ENCODE results near the gene RNF19B.
A peak's percentile ranks its signal among the peaks of the same experiment; 100 is the strongest.

RNF19B gene, protein sequence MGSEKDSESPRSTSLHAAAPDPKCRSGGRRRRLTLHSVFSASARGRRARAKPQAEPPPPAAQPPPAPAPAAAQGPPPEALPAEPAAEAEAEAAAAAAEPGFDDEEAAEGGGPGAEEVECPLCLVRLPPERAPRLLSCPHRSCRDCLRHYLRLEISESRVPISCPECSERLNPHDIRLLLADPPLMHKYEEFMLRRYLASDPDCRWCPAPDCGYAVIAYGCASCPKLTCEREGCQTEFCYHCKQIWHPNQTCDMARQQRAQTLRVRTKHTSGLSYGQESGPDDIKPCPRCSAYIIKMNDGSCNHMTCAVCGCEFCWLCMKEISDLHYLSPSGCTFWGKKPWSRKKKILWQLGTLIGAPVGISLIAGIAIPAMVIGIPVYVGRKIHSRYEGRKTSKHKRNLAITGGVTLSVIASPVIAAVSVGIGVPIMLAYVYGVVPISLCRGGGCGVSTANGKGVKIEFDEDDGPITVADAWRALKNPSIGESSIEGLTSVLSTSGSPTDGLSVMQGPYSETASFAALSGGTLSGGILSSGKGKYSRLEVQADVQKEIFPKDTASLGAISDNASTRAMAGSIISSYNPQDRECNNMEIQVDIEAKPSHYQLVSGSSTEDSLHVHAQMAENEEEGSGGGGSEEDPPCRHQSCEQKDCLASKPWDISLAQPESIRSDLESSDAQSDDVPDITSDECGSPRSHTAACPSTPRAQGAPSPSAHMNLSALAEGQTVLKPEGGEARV

GRCh38 chr1:32964461-32965250, at the start of gene RNF19B:
Gene RNF19B, minus strand, starts transcription at chr1:32964809. Its CDS starts 124 bp downstream, at chr1:32964685.
- Histone ChIP-seq H3K79me2 (ENCODE audit: low read length) (peaks cover 36% of the 10 kb centered on the region), H2AFZ (ENCODE audit: low read length) (peak within 1 kb of the TSS; percentile 71), H3K27me3 (replicated peaks; ENCODE audit: insufficient read depth, low read length) (no peaks in the 10 kb centered on the region), H3K4me2 (ENCODE audit: low read depth, low read length) (peak within 1 kb of the TSS; percentile 69), H3K4me3 (ENCODE audit: low read length) (peak within 1 kb of the TSS; percentile 81), H3K27ac (ENCODE audit: low read length) (peak within 1 kb of the TSS; percentile 53; the same call in 1 of the 2 replicates), H3F3A (ENCODE audit: insufficient read depth, low read length) (peaks cover 14% of the 10 kb centered on the region), H3K9ac (ENCODE audit: low read length) (peak within 1 kb of the TSS; percentile 52; the same call in 1 of the 2 replicates), H3K36me3 (replicated peaks; ENCODE audit: insufficient read depth, low read length) (no peaks in the 10 kb centered on the region), H3K4me1 (ENCODE audit: low read length) (peaks cover 16% of the 10 kb centered on the region; the same call in 1 of the 2 replicates), H3K9me2 (replicated peaks; ENCODE audit: insufficient read depth, low read length) (no peaks in the 10 kb centered on the region), H3K9me3 (replicated peaks; ENCODE audit: insufficient read depth, low read length) (no peaks in the 10 kb centered on the region), H4K20me1 (ENCODE audit: insufficient read depth, low read length) (no peaks in the 10 kb centered on the region)
- TF ChIP-seq CTCF (IDR thresholded peaks at IDR 0.05; ENCODE audit: low read length) (no peak), EZH2phosphoT487 (IDR thresholded peaks at IDR 0.05; ENCODE audit: low read length) (no peak), EZH2 (optimal IDR thresholded peaks at IDR 0.05; ENCODE audit: low read depth, low read length) (no peak)
- peak; percentile 95 for DNase-seq

GRCh38 chr1:33013791-33014190, 49.2 kb upstream of the RNF19B start:
- no peak overlapping the region for H3K27ac ChIP-seq (ENCODE audit: low read length)
- H3K9me2 ChIP-seq (replicated peaks; ENCODE audit: insufficient read depth, low read length), result no peaks in the 10 kb centered on the region
- no peaks in the 10 kb centered on the region for H4K20me1 ChIP-seq (ENCODE audit: insufficient read depth, low read length)
- peaks cover 33% of the 10 kb centered on the region for H3K36me3 ChIP-seq (replicated peaks; ENCODE audit: insufficient read depth, low read length)
- no peak overlapping the region for H3K4me2 ChIP-seq (ENCODE audit: low read depth, low read length)
- H3K9me3 ChIP-seq (replicated peaks; ENCODE audit: insufficient read depth, low read length), result no peaks in the 10 kb centered on the region
- peaks cover 2% of the 10 kb centered on the region; the same call in 1 of the 2 replicates for H3K79me2 ChIP-seq (ENCODE audit: low read length)
- H3K9ac ChIP-seq (ENCODE audit: low read length), result no peak overlapping the region
- no peak for DNase-seq
- no peak overlapping the region for H3K4me3 ChIP-seq (ENCODE audit: low read length)
- H3F3A ChIP-seq (ENCODE audit: insufficient read depth, low read length), result no peaks in the 10 kb centered on the region
- no peak for TF ChIP-seq CTCF (IDR thresholded peaks at IDR 0.05; ENCODE audit: low read length)
- no peak overlapping the region for H2AFZ ChIP-seq (ENCODE audit: low read length)
- no peaks in the 10 kb centered on the region for H3K27me3 ChIP-seq (replicated peaks; ENCODE audit: insufficient read depth, low read length)
- H3K4me1 ChIP-seq (ENCODE audit: low read length), result no peaks in the 10 kb centered on the region

GRCh38 chr1:33012165-33012564, 47.6 kb upstream of the RNF19B start:
- DNase-seq, result no peak
- no peak overlapping the region for H3K4me2 ChIP-seq (ENCODE audit: low read depth, low read length)
- H3K4me1 ChIP-seq (ENCODE audit: low read length), result no peaks in the 10 kb centered on the region
- no peaks in the 10 kb centered on the region for H3K79me2 ChIP-seq (ENCODE audit: low read length)
- peaks cover 37% of the 10 kb centered on the region for H3K36me3 ChIP-seq (replicated peaks; ENCODE audit: insufficient read depth, low read length)
- no peaks in the 10 kb centered on the region for H3F3A ChIP-seq (ENCODE audit: insufficient read depth, low read length)
- no peaks in the 10 kb centered on the region for H3K27me3 ChIP-seq (replicated peaks; ENCODE audit: insufficient read depth, low read length)
- no peak overlapping the region for H3K27ac ChIP-seq (ENCODE audit: low read length)
- no peak overlapping the region for H3K4me3 ChIP-seq (ENCODE audit: low read length)
- no peak overlapping the region for H2AFZ ChIP-seq (ENCODE audit: low read length)
- no peak for TF ChIP-seq EZH2phosphoT487 (IDR thresholded peaks at IDR 0.05; ENCODE audit: low read length)
- no peak for TF ChIP-seq EZH2 (optimal IDR thresholded peaks at IDR 0.05; ENCODE audit: low read depth, low read length)
- no peak for TF ChIP-seq CTCF (IDR thresholded peaks at IDR 0.05; ENCODE audit: low read length)
- H3K9me2 ChIP-seq (replicated peaks; ENCODE audit: insufficient read depth, low read length), result no peaks in the 10 kb centered on the region
- H3K9me3 ChIP-seq (replicated peaks; ENCODE audit: insufficient read depth, low read length), result no peaks in the 10 kb centered on the region
- no peak overlapping the region for H3K9ac ChIP-seq (ENCODE audit: low read length)
- no peaks in the 10 kb centered on the region for H4K20me1 ChIP-seq (ENCODE audit: insufficient read depth, low read length)

Measured in MM.1S (cell line).